ENCODE measurements around the gene IFT88.

- TF ChIP-seq CTCF (IDR thresholded peaks at IDR 0.05; ENCODE audit: poor library complexity, severe bottlenecking) (no peak), TAF1 (IDR thresholded peaks at IDR 0.05; ENCODE audit: low read depth) (no peak)
Observed at GRCh38 chr13:20706661-20707060, 139.7 kb downstream of the IFT88 start.
